ENCODE data around the gene SHROOM2. TPM values are rescaled to one million over a fixed set of nuclear protein-coding genes. Genes with fewer than 3 reads are reported as not detected.

SHROOM2 gene
- total RNA-seq, 1 experiment from 2014 or later: 5.3 TPM

- TF ChIP-seq MAX (IDR thresholded peaks at IDR 0.05): no peak
Measured at GRCh38 chrX:9942086-9942485, 155.9 kb downstream of the SHROOM2 start (continued).

- ATAC-seq (no peak), DNase-seq (ENCODE audit: low read depth, low spot score) (no peak)
- intact Hi-C loops (cut with micrococcal nuclease): no loop called here
- H3K4me3 ChIP-seq (replicated peaks in 1 of 2; ENCODE audit: low read depth in 1 of 2, low read length in 2 of 2): no peak overlapping the region
- no peaks in the 10 kb centered on the region for H4K20me1 ChIP-seq (ENCODE audit: insufficient read depth)
- BruUV-seq (replicated peaks): no TSS peak
- H3K4me1 ChIP-seq (ENCODE audit: control insufficient read depth in 1 of 2, insufficient read depth in 2 of 2, low read length in 2 of 2): no peaks in the 10 kb centered on the region
- H3K36me3 ChIP-seq (ENCODE audit: control insufficient read depth in 1 of 2, insufficient read depth in 2 of 2, low read length in 2 of 2): no peaks in the 10 kb centered on the region
- no peak overlapping the region for H3K9ac ChIP-seq (ENCODE audit: low read length)
- no peak overlapping the region for H2AFZ ChIP-seq (ENCODE audit: low read depth, low read length, poor library complexity, severe bottlenecking)
- ChIA-PET CTCF (no interaction called here), POLR2A (no interaction called here), RAD21 (ENCODE audit: low non-redundant PET in 1 of 2, low total read pairs in 2 of 2, uncharacterized antibody in 2 of 2, unreplicated experiment in 2 of 2) (no interaction called here)
- H3K79me2 ChIP-seq (ENCODE audit: insufficient read depth, low read length): no peaks in the 10 kb centered on the region
- H3K9me2 ChIP-seq (ENCODE audit: insufficient read depth): no peaks in the 10 kb centered on the region
- H3K27me3 ChIP-seq (ENCODE audit: insufficient read depth, low read length): no peaks in the 10 kb centered on the region
- H3K9me3 ChIP-seq (ENCODE audit: control insufficient read depth in 1 of 2, insufficient read depth in 1 of 2, low read depth in 1 of 2, low read length in 2 of 2): no peaks in the 10 kb centered on the region
- no peak for TF ChIP-seq CEBPB (IDR thresholded peaks at IDR 0.05; ENCODE audit: low read depth)
- no peak for TF ChIP-seq CBX3 (IDR thresholded peaks at IDR 0.05; ENCODE audit: low read depth)
- TF ChIP-seq SRF (IDR thresholded peaks at IDR 0.05; ENCODE audit: low read depth): no peak
- TF ChIP-seq, protein P1, sequence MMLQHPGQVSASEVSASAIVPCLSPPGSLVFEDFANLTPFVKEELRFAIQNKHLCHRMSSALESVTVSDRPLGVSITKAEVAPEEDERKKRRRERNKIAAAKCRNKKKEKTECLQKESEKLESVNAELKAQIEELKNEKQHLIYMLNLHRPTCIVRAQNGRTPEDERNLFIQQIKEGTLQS (IDR thresholded peaks at IDR 0.05): no peak
- no peak for TF ChIP-seq EZH2 (IDR thresholded peaks at IDR 0.05)
- TF ChIP-seq EGR1 (IDR thresholded peaks at IDR 0.05; ENCODE audit: low read depth): no peak
- TF ChIP-seq SIN3A (IDR thresholded peaks at IDR 0.05; ENCODE audit: low read depth): no peak
- TF ChIP-seq ELF1 (IDR thresholded peaks at IDR 0.05; ENCODE audit: borderline replicate concordance, low read depth): no peak
- no peak for TF ChIP-seq YY1 (IDR thresholded peaks at IDR 0.05; ENCODE audit: extremely low read depth, insufficient replicate concordance, low read depth, low read length)
- TF ChIP-seq JUND (IDR thresholded peaks at IDR 0.05): no peak
- no peak for TF ChIP-seq RAD21 (IDR thresholded peaks at IDR 0.05; ENCODE audit: low read depth)
- no peak for TF ChIP-seq MAX (IDR thresholded peaks at IDR 0.05)
- TF ChIP-seq ZFX (IDR thresholded peaks at IDR 0.05): no peak
- TF ChIP-seq TCF7L2 (IDR thresholded peaks at IDR 0.05; ENCODE audit: borderline replicate concordance, extremely low read depth, insufficient read depth, insufficient read length): no peak
- TF ChIP-seq CTCF (IDR thresholded peaks at IDR 0.05 in 2 of 3, conservative IDR thresholded peaks at IDR 0.05 in 1 of 3; ENCODE audit: borderline replicate concordance in 1 of 3, insufficient read depth in 1 of 3, low read depth in 2 of 3, low read length in 2 of 3): no peak
- no peak for TF ChIP-seq SP1 (IDR thresholded peaks at IDR 0.05; ENCODE audit: low read depth)
- TF ChIP-seq ZNF274 (IDR thresholded peaks at IDR 0.05; ENCODE audit: low read depth, low read length): no peak
- TF ChIP-seq REST (IDR thresholded peaks at IDR 0.05; ENCODE audit: low read depth): no peak
- no peak for TF ChIP-seq POLR2A (IDR thresholded peaks at IDR 0.05; ENCODE audit: borderline replicate concordance, extremely low read depth, insufficient read depth, insufficient read length)
- H3K27ac ChIP-seq (ENCODE audit: low read depth, low read length): no peak overlapping the region
- H3K4me2 ChIP-seq (ENCODE audit: low read length): no peak overlapping the region
Measured at GRCh38 chrX:9943420-9943819, 157.2 kb downstream of the SHROOM2 start.

Data from HCT116 (cell line).